ENCODE data around the gene LDLRAD2.

DNA sequence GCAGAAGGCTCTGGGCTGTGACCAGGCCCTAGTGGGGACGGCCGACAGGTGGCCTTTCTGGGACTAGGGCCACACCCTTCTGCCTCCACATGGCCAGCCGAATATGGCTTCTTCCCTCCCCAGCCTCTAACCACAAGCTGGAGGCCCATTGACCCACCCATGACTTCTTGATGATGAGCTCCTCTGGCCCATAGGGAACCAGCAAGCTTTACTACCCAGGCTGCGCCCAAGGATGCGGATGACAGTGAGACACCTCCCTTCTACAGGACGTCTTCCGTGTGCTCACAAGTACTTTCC is 41.0 kb downstream of the LDLRAD2 start:
- TF ChIP-seq, protein P1, sequence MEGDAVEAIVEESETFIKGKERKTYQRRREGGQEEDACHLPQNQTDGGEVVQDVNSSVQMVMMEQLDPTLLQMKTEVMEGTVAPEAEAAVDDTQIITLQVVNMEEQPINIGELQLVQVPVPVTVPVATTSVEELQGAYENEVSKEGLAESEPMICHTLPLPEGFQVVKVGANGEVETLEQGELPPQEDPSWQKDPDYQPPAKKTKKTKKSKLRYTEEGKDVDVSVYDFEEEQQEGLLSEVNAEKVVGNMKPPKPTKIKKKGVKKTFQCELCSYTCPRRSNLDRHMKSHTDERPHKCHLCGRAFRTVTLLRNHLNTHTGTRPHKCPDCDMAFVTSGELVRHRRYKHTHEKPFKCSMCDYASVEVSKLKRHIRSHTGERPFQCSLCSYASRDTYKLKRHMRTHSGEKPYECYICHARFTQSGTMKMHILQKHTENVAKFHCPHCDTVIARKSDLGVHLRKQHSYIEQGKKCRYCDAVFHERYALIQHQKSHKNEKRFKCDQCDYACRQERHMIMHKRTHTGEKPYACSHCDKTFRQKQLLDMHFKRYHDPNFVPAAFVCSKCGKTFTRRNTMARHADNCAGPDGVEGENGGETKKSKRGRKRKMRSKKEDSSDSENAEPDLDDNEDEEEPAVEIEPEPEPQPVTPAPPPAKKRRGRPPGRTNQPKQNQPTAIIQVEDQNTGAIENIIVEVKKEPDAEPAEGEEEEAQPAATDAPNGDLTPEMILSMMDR (IDR thresholded peaks at IDR 0.05), result no peak
- TF ChIP-seq POLR2A (IDR thresholded peaks at IDR 0.05), result no peak

All from Peyer's patch (tissue), 4 donors.